Muscle layer of colon (tissue), 2 donors: Measurements from ENCODE around the gene PAQR4.
"Not testable (repeated sequence)": the region's sequence is repeated elsewhere in the genome, so short reads cannot be mapped to it uniquely, and the experiment has no call there.

Source experiments
- H3K27ac ChIP-seq: one replicate; pipeline ENCODE4 v1.7.0; 2013; ENCODE audit warnings: low read depth, mild to moderate bottlenecking, low read length, moderate library complexity
- H3K27me3 ChIP-seq, 2 donors: one replicate each; pipeline ENCODE4 v1.7.0; 2013; ENCODE audit warnings: low read length in 2 of 2, mild to moderate bottlenecking in 2 of 2; ENCODE audit not compliant: insufficient read depth in 2 of 2, control insufficient read depth in 1 of 2
- H3K36me3 ChIP-seq: one replicate; pipeline ENCODE4 v1.7.0; 2013; ENCODE audit warnings: mild to moderate bottlenecking, low read length; ENCODE audit not compliant: insufficient read depth
- H3K4me1 ChIP-seq: one replicate; pipeline ENCODE4 v1.7.0; 2013; ENCODE audit warnings: mild to moderate bottlenecking, low read length; ENCODE audit not compliant: insufficient read depth
- H3K4me3 ChIP-seq, 2 donors: one replicate each; pipeline ENCODE4 v1.7.0; 2013; ENCODE audit warnings: low read length in 2 of 2, low read depth in 1 of 2, mild to moderate bottlenecking in 1 of 2, moderate library complexity in 1 of 2
- H3K9ac ChIP-seq: one replicate; pipeline ENCODE4 v1.7.0; 2013; ENCODE audit warnings: low read length
- H3K9me3 ChIP-seq: one replicate; pipeline ENCODE4 v1.7.0; 2013; ENCODE audit warnings: mild to moderate bottlenecking, low read length
- donor health status: abdominal sarcoma.
- donor health status: Adenocarcinoma of cecum.

PAQR4 gene

GRCh38 chr16:2930236-2930635 lies 38.9 kb upstream of the PAQR4 start:
- Histone ChIP-seq H3K4me1 (no peaks in the 10 kb centered on the region), H3K9ac (no peak overlapping the region), H3K36me3 (peaks cover 14% of the 10 kb centered on the region)

DNA sequence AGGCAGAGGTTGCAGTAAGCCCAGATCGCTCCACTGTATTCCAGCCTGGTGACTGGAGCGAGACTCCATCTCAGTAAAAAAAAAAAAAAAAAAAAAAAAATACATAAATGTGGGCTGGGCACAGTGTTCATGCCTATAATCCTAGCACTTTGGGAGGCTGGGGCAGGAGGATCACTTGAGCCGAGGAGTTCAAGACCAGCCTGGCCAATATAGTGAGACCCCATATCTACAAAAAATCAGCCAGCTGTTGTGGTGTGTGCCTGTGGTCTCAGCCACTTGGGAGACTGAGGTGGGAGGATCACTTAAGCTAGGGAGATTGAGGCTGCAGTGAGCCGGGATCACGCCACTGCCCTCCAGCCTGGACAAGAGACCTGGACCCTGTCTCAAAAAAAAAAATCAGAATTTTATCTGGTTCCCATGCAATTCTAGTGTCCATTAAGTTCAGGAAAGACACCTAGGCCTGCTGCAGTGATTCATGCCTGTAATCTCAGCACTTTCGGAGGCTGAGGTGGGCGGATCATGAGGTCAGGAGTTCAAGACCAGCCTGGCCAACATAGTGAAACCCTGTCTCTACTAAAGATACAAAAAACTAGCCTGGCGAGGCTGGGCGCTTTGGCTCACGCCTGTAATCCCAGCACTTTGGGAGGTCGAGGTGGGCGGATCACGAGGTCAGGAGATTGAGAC lies 37.8 kb upstream of the PAQR4 start:
- peaks cover 18% of the 10 kb centered on the region for H3K36me3 ChIP-seq
- H3K27ac ChIP-seq, H3K9ac ChIP-seq, H3K27me3 ChIP-seq, H3K9me3 ChIP-seq, H3K4me1 ChIP-seq, H3K4me3 ChIP-seq: not testable (repeated sequence)

More at GRCh38 chr16:2930236-2930635, 38.9 kb upstream of the PAQR4 start:
- Histone ChIP-seq H3K9me3 (no peaks in the 10 kb centered on the region), H3K27me3 (no peaks in the 10 kb centered on the region), H3K27ac (no peak overlapping the region), H3K4me3 (no peak overlapping the region)

GRCh38 chr16:2933136-2933535 lies 36.0 kb upstream of the PAQR4 start:
- Histone ChIP-seq H3K36me3 (peaks cover 33% of the 10 kb centered on the region), H3K4me3 (no peak overlapping the region), H3K9me3 (no peaks in the 10 kb centered on the region), H3K27me3 (no peaks in the 10 kb centered on the region), H3K27ac (no peak overlapping the region), H3K4me1 (no peaks in the 10 kb centered on the region), H3K9ac (no peak overlapping the region)

DNA sequence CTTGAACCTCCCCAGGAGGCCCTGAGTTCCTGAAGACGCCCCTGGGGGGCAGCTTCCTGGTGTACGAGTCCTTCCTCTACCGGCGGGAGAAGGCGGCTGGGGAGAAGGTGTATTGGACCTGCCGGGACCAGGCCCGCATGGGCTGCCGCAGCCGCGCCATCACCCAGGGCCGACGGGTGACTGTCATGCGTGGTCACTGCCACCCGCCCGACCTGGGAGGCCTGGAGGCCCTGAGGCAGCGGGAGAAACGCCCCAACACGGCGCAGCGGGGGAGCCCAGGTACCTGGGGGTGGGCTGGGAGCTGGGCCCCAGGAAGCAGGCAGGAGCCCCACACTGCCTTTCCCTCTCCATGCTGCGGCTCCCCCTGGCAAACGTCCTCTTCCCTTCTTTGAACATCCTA lies 35.4 kb upstream of the PAQR4 start:
- H3K36me3 ChIP-seq, result peaks cover 34% of the 10 kb centered on the region
- no peak overlapping the region for H3K4me3 ChIP-seq

DNA sequence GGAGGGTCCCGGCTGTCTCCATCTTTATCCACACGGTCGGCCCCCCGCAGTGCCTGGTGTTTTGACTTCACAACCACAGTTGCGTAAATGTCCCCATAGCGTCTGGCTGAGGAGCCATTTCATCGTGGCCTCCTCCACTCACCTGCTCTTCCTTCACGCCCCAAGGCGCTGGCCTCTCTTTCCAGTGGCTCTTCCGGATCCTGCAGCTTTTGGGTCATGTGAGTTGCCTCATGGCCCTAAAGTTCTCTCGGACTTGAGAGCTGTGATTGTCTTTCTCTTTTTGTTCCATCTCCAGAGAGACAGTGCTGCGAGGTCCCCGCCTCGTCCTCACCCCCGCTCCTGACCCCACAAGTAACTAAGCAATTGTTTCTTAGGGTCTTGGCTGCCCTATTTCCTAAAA lies 34.7 kb upstream of the PAQR4 start:
- no peaks in the 10 kb centered on the region for H3K27me3 ChIP-seq
- no peak overlapping the region for H3K27ac ChIP-seq
- H3K36me3 ChIP-seq, result peaks cover 42% of the 10 kb centered on the region
- no peaks in the 10 kb centered on the region for H3K4me1 ChIP-seq
- H3K9me3 ChIP-seq, result no peaks in the 10 kb centered on the region
- no peak overlapping the region for H3K9ac ChIP-seq
- H3K4me3 ChIP-seq, result no peak overlapping the region

More for the DNA sequence above, 35.4 kb upstream of the PAQR4 start:
- Histone ChIP-seq H3K9ac (no peak overlapping the region), H3K27ac (no peak overlapping the region), H3K9me3 (no peaks in the 10 kb centered on the region), H3K27me3 (no peaks in the 10 kb centered on the region), H3K4me1 (no peaks in the 10 kb centered on the region)

DNA sequence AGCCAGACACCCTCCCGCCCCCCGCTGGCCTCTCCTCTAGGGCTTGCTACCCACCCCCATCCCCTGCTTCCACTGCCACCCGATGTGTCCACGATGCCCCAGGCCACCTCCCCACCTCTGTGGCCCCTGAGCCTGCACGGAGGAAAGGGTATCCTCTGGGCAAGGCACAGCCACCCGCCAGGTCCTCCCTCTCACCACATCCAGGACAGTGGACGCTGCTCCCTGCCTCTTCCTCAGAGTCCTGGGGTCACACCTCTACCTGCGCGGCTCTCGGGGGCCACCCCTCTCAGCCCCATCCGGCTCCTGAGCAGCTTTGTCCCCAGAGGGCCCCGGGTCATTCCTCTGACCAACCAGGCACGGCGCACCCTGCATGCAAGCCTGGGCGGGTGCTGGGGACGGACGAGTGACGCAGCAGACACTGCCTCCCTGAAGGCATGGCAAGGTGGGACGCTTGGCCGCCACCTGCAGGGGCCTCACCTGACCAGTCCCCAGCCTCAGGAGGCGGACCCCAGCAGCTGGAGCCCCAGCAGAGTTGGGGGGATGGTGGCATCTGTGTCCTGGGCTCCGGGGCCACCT lies 32.6 kb upstream of the PAQR4 start:
- H3K27me3 ChIP-seq, result no peaks in the 10 kb centered on the region
- no peak overlapping the region for H3K9ac ChIP-seq
- H3K9me3 ChIP-seq, result no peaks in the 10 kb centered on the region
- no peak overlapping the region for H3K4me3 ChIP-seq
- H3K36me3 ChIP-seq, result peaks cover 51% of the 10 kb centered on the region
- no peaks in the 10 kb centered on the region for H3K4me1 ChIP-seq
- no peak overlapping the region for H3K27ac ChIP-seq

DNA sequence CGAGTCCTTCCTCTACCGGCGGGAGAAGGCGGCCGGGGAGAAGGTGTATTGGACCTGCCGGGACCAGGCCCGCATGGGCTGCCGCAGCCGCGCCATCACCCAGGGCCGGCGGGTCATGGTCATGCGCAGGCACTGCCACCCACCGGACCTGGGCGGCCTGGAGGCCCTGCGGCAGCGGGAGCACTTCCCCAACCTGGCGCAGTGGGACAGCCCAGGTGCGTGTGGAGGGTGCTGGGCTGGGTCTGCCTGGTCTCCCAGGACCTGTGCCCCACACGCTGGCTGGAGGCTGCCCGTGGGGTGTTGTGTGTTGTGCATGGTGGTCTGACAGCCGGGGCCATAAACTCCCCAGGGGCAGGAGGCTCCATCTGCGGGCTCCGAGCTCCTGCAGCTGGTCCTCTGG lies 32.0 kb upstream of the PAQR4 start:
- H3K36me3 ChIP-seq, result peaks cover 53% of the 10 kb centered on the region

DNA sequence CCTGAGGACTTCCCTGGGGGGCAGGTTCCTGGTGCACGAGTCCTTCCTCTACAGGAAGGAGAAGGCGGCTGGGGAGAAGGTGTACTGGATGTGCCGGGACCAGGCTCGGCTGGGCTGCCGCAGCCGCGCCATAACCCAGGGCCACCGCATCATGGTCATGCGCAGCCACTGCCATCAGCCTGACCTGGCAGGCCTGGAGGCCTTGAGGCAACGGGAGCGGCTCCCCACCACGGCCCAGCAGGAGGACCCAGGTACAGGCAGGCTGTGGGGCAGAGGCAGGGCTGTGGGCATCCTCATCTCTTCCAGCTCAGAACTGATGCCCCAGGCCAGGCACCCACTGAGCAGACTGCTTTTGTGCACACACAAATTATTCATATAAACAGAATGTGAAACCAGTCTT lies 30.9 kb upstream of the PAQR4 start:
- H3K9ac ChIP-seq, result no peak overlapping the region
- H3K9me3 ChIP-seq, result no peaks in the 10 kb centered on the region
- no peaks in the 10 kb centered on the region for H3K27me3 ChIP-seq
- H3K4me1 ChIP-seq, result no peaks in the 10 kb centered on the region
- H3K36me3 ChIP-seq, result peaks cover 57% of the 10 kb centered on the region
- H3K4me3 ChIP-seq, result no peak overlapping the region
- no peak overlapping the region for H3K27ac ChIP-seq

More for the DNA sequence above, 32.0 kb upstream of the PAQR4 start:
- Histone ChIP-seq H3K4me3 (no peak overlapping the region), H3K9me3 (no peaks in the 10 kb centered on the region), H3K4me1 (no peaks in the 10 kb centered on the region), H3K9ac (no peak overlapping the region), H3K27me3 (no peaks in the 10 kb centered on the region), H3K27ac (no peak overlapping the region)

DNA sequence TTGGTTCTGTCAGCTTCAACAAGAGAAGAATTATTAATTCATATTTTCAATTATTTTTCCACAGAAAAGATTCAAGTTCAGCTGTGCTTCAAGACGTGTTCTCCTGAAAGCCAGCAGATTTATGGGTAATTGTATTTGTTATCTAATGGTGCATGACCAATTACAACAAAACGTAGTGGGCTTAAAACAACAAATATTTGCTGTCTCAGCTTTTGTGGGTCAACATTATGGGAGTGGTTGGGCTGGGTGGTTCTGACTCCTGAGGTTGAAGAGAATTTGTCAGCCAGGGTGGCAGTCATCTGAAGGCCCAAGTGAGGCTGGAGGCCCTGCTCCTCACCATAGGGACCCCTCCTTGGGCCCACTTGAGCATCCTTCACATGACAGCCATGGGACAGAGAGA lies 29.2 kb upstream of the PAQR4 start:
- H3K9ac ChIP-seq, result no peak overlapping the region
- no peak overlapping the region for H3K27ac ChIP-seq
- H3K27me3 ChIP-seq, result no peaks in the 10 kb centered on the region
- no peaks in the 10 kb centered on the region for H3K4me1 ChIP-seq
- H3K4me3 ChIP-seq, result no peak overlapping the region
- H3K36me3 ChIP-seq, result peaks cover 51% of the 10 kb centered on the region
- H3K9me3 ChIP-seq, result no peaks in the 10 kb centered on the region

DNA sequence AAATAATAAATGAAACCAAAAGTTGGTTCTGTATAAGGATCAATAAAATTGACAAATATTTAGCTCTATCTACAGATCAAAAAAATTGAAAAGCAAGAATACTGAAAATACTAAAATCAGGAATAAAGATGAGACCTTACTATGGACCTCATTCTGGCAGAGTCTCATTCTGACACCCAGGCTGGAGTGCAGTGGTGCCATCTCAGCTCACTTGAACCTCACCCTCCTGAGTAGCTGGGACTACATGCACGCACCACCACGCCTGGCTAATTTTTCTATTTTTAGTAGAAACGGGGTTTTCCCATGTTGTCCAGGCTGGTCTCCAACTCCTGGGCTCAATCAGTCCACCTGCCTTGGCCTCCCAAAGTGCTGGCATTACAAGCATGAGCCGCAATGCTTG lies 27.1 kb upstream of the PAQR4 start:
- Histone ChIP-seq H3K36me3 (peaks cover 39% of the 10 kb centered on the region), H3K4me1 (no peaks in the 10 kb centered on the region), H3K27me3 (no peaks in the 10 kb centered on the region), H3K4me3 (no peak overlapping the region), H3K27ac (no peak overlapping the region), H3K9ac (no peak overlapping the region), H3K9me3 (no peaks in the 10 kb centered on the region)

- H3K4me3 ChIP-seq, H3K9ac ChIP-seq: not testable (repeated sequence)
- peaks cover 28% of the 10 kb centered on the region for H3K36me3 ChIP-seq
Measured at GRCh38 chr16:2943716-2944115, 25.4 kb upstream of the PAQR4 start.

DNA sequence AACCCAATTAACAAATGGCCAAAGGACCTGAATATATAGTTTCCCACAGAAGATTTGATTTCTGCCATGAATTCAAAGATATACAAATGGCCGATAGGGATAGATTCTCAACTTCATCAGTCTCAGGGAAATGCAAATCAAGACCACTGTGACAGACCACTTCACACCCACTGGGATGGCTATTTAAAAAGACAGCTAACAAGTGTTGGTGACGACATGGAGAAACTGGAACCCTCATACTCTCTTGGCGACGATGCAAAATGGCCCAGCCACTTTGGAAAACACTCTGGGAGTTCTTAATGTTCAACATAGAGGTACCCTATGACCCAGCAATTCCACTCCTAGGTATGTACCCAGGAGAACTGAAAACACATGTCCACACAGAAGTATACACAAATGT lies 22.5 kb upstream of the PAQR4 start:
- no peak overlapping the region for H3K27ac ChIP-seq
- peaks cover 6% of the 10 kb centered on the region for H3K36me3 ChIP-seq
- H3K9ac ChIP-seq, result no peak overlapping the region
- no peaks in the 10 kb centered on the region for H3K27me3 ChIP-seq
- H3K4me1 ChIP-seq, result no peaks in the 10 kb centered on the region
- H3K9me3 ChIP-seq, result no peaks in the 10 kb centered on the region
- H3K4me3 ChIP-seq, result no peak overlapping the region

More at GRCh38 chr16:2943716-2944115, 25.4 kb upstream of the PAQR4 start:
- not testable (repeated sequence) for H3K27ac ChIP-seq, H3K27me3 ChIP-seq, H3K4me1 ChIP-seq, H3K9me3 ChIP-seq
